ENCODE results near the gene DIP2C.

DIP2C gene

GRCh38 chr10:244227-244626, 445.2 kb downstream of the DIP2C start:
- DNase-seq, result no peak

GRCh38 chr10:241966-242643, 447.4 kb downstream of the DIP2C start:
- no peak for DNase-seq

GRCh38 chr10:241451-241850, 448.0 kb downstream of the DIP2C start:
- DNase-seq, result no peak

- DNase-seq, result no peak
Measured at GRCh38 chr10:239109-239508, 450.4 kb downstream of the DIP2C start.

- no peak for DNase-seq
Measured at GRCh38 chr10:235915-236314, 453.6 kb downstream of the DIP2C start.

- no peak for DNase-seq
Measured at GRCh38 chr10:234708-235406, 454.6 kb downstream of the DIP2C start.

- DNase-seq, result no peak
Measured at GRCh38 chr10:232878-233277, 456.6 kb downstream of the DIP2C start.

- DNase-seq, result no peak
Measured at GRCh38 chr10:232061-232460, 457.4 kb downstream of the DIP2C start.

- no peak for DNase-seq
Measured at GRCh38 chr10:230758-231157, 458.7 kb downstream of the DIP2C start.

- no peak for DNase-seq
Measured at GRCh38 chr10:228366-228765, 461.1 kb downstream of the DIP2C start.

- DNase-seq, result no peak
Measured at GRCh38 chr10:227014-227413, 462.5 kb downstream of the DIP2C start.

- no peak for DNase-seq
Measured at GRCh38 chr10:226018-226417, 463.4 kb downstream of the DIP2C start.

- DNase-seq, result no peak
Measured at GRCh38 chr10:224571-224970, 464.9 kb downstream of the DIP2C start.

Data from activated T-cell treated with anti-CD3 and anti-CD28 coated beads, Interleukin-2, amount 50 U/mL, for 1 hour (primary cell).